Lower lobe of right lung (tissue), 2 donors: ENCODE data around the gene FRMPD2. TPM values are rescaled to one million over a fixed set of nuclear protein-coding genes. Genes with fewer than 3 reads are reported as not detected.
"Not testable (repeated sequence)": the region's sequence is repeated elsewhere in the genome, so short reads cannot be mapped to it uniquely, and the experiment has no call there.

Experiments used
- ATAC-seq, 2 donors: fragments of 200-7000 bp; cut with Tn5 transposase; one replicate each; pipeline ENCODE4 v1.9.1; 2020 to 2022; ENCODE audit warnings: mild to moderate bottlenecking in 2 of 2, moderate library complexity in 2 of 2
- DNase-seq: peaks from one replicate; pipeline ENCODE4 v3.0.0-alpha.2; 2020
- H3K27ac ChIP-seq: fragments of 200-600 bp; one replicate; pipeline ENCODE4 v1.8.0; 2022
- H3K27me3 ChIP-seq: fragments of 200-600 bp; one replicate; pipeline ENCODE4 v1.8.0; 2022; ENCODE audit warnings: low read depth
- H3K36me3 ChIP-seq: fragments of 200-600 bp; one replicate; pipeline ENCODE4 v1.8.0; 2022; ENCODE audit warnings: mild to moderate bottlenecking
- H3K4me1 ChIP-seq: fragments of 200-600 bp; one replicate; pipeline ENCODE4 v1.8.0; 2022
- H3K4me3 ChIP-seq: fragments of 200-600 bp; one replicate; pipeline ENCODE4 v1.8.0; 2022; ENCODE audit warnings: mild to moderate bottlenecking
- H3K9me3 ChIP-seq: fragments of 200-600 bp; one replicate; pipeline ENCODE4 v1.8.0; 2022
- CTCF ChIP-seq: fragments of 200-600 bp; IDR thresholded peaks from one replicate; pipeline ENCODE4 v1.8.0; 2022; ENCODE audit warnings: antibody characterized with exemption, mild to moderate bottlenecking
- intact Hi-C: fragments of 100-400 bp; cut with DNase I; formaldehyde crosslinking; loops from one replicate; pipeline ENCODE4 v1.11.0; 2022
- total RNA-seq: library from RNA; stranded (reverse); fragmentation: NEBNext Ultra II Directional; extraction: Animal tissue kit (Norgen Biotek cat#: 25700); gene quantifications from one replicate; pipeline ENCODE4 v1.2.1, GENCODE V29; 2021
- donor health status: DM: no; HTN: yes; CAD: no; lungs with severe emphysema.

FRMPD2 gene
- total RNA-seq, 1 donor from 2014 or later: 5.3 TPM

GRCh38 chr10:48187713-48188485 lies 86.6 kb downstream of the FRMPD2 start:
- intact Hi-C loops: no loop called here
- H3K36me3 ChIP-seq: no peaks in the 10 kb centered on the region
- H3K4me3 ChIP-seq: no peak overlapping the region
- no peak for TF ChIP-seq CTCF
- no peak for ATAC-seq
- H3K9me3 ChIP-seq: no peaks in the 10 kb centered on the region
- DNase-seq: no peak
- H3K27ac ChIP-seq: no peak overlapping the region
- H3K4me1 ChIP-seq: no peaks in the 10 kb centered on the region
- no peaks in the 10 kb centered on the region for H3K27me3 ChIP-seq

GRCh38 chr10:48187126-48187525 lies 87.4 kb downstream of the FRMPD2 start:
- ATAC-seq: no peak
- intact Hi-C loops: no loop called here
- H3K27me3 ChIP-seq: no peaks in the 10 kb centered on the region
- no peak overlapping the region for H3K27ac ChIP-seq
- no peaks in the 10 kb centered on the region for H3K36me3 ChIP-seq
- TF ChIP-seq CTCF: no peak
- DNase-seq: no peak
- no peak overlapping the region for H3K4me3 ChIP-seq
- no peaks in the 10 kb centered on the region for H3K4me1 ChIP-seq
- no peaks in the 10 kb centered on the region for H3K9me3 ChIP-seq

- ATAC-seq, H3K9me3 ChIP-seq, H3K4me1 ChIP-seq, H3K27ac ChIP-seq, H3K36me3 ChIP-seq, H3K4me3 ChIP-seq, H3K27me3 ChIP-seq, intact Hi-C loops, DNase-seq: not testable (repeated sequence)
Observed at GRCh38 chr10:48186264-48186804, 88.2 kb downstream of the FRMPD2 start.

GRCh38 chr10:48184224-48184623 lies 90.3 kb downstream of the FRMPD2 start:
- DNase-seq (no peak), ATAC-seq (no peak)
- Histone ChIP-seq H3K4me1 (no peaks in the 10 kb centered on the region), H3K27me3 (no peaks in the 10 kb centered on the region), H3K36me3 (no peaks in the 10 kb centered on the region), H3K9me3 (no peaks in the 10 kb centered on the region), H3K27ac (no peak overlapping the region), H3K4me3 (no peak overlapping the region)
- TF ChIP-seq CTCF: no peak
- intact Hi-C loops: no loop called here

- ATAC-seq, H3K4me3 ChIP-seq, DNase-seq, H3K9me3 ChIP-seq, H3K27ac ChIP-seq, H3K4me1 ChIP-seq, intact Hi-C loops, H3K36me3 ChIP-seq, H3K27me3 ChIP-seq: not testable (repeated sequence)
Observed at GRCh38 chr10:48172715-48173114, 101.8 kb downstream of the FRMPD2 start.

GRCh38 chr10:48160670-48161069 lies 113.8 kb downstream of the FRMPD2 start:
- H3K9me3 ChIP-seq, H3K36me3 ChIP-seq, H3K27me3 ChIP-seq, intact Hi-C loops, ATAC-seq, H3K27ac ChIP-seq, H3K4me3 ChIP-seq, H3K4me1 ChIP-seq, DNase-seq: not testable (repeated sequence)

- H3K36me3 ChIP-seq, DNase-seq, H3K27ac ChIP-seq, intact Hi-C loops, H3K9me3 ChIP-seq, H3K4me1 ChIP-seq, H3K4me3 ChIP-seq, ATAC-seq, H3K27me3 ChIP-seq: not testable (repeated sequence)
Observed at GRCh38 chr10:48160163-48160562, 114.3 kb downstream of the FRMPD2 start.

GRCh38 chr10:48154211-48155140 lies 120.0 kb downstream of the FRMPD2 start:
- peak; percentile 58 for DNase-seq
- H3K9me3 ChIP-seq, H3K36me3 ChIP-seq, H3K27ac ChIP-seq, H3K4me1 ChIP-seq, intact Hi-C loops, H3K27me3 ChIP-seq, H3K4me3 ChIP-seq: not testable (repeated sequence)
- ATAC-seq: peak; percentile 36 to 77

GRCh38 chr10:48147643-48148042 lies 126.9 kb downstream of the FRMPD2 start:
- H3K27me3 ChIP-seq, H3K4me1 ChIP-seq, DNase-seq, H3K36me3 ChIP-seq, H3K27ac ChIP-seq, intact Hi-C loops, H3K9me3 ChIP-seq, ATAC-seq, H3K4me3 ChIP-seq: not testable (repeated sequence)
